GM12878 (cell line): Measurements from ENCODE around the gene RNF44. TPM values are rescaled to one million over a fixed set of nuclear protein-coding genes. Genes with fewer than 3 reads are reported as not detected.

Experiments
- ATAC-seq: fragments of 200-7000 bp; cut with Tn5 transposase; 3 replicates; pipeline ENCODE4 v1.9.1; 2020; ENCODE audit warnings: mild to moderate bottlenecking, moderate library complexity
- BruUV-seq: library from RNA; stranded (reverse); fragments of 400-500 nt; replicated peaks from 2 replicates; lab custom pipeline; 2021; lab: Mats Ljungman, UMichigan
- CTCF ChIA-PET: fragments of 300-600 bp; sonication (Branson Sonifier 250); formaldehyde crosslinking; extraction: SDS; loops from one replicate; lab custom pipeline; 2021; ENCODE audit warnings: inconsistent platforms; lab: Yijun Ruan, JAX
- POLR2A ChIA-PET: fragments of 350-600 bp; formaldehyde crosslinking; extraction: SDS; loops from one replicate; lab custom pipeline; 2021; ENCODE audit warnings: inconsistent platforms; lab: Charles Lee
- RAD21 ChIA-PET: fragments of 300-600 bp; sonication (Branson Sonifier 250); formaldehyde crosslinking; loops from one replicate; lab custom pipeline; 2023; ENCODE audit warnings: antibody characterized with exemption; ENCODE audit not compliant: unreplicated experiment; lab: Charles Lee
- SMC1A ChIA-PET: fragments of 300-600 bp; sonication (Branson Sonifier 250); formaldehyde crosslinking; loops from one replicate; lab custom pipeline; 2023; ENCODE audit not compliant: unreplicated experiment, uncharacterized antibody; lab: Charles Lee
- DNase-seq: peaks from one replicate; pipeline ENCODE4 v3.0.0-alpha.2; 2011; ENCODE audit warnings: low read depth, low spot score
- FAIRE-seq: peaks from 3 replicates; lab custom pipeline; 2011; peaks lifted over from hg19 to GRCh38; lab: Jason Lieb, UNC
- H2AFZ ChIP-seq: 2 replicates; pipeline ENCODE4 v1.6.0; 2011; ENCODE audit warnings: low read depth, low read length, control low read depth; ENCODE audit not compliant: control insufficient read depth
- H3K27ac ChIP-seq: 2 replicates; pipeline ENCODE4 v1.5.1; 2011; ENCODE audit warnings: control low read depth; ENCODE audit not compliant: control insufficient read depth, insufficient read depth
- H3K27me3 ChIP-seq, 2 experiments: replicated peaks in 1 of 2; 2 replicates each; pipeline versions ENCODE4 v1.6.0 to v1.6.1; 2011; ENCODE audit warnings: low read length in 1 of 2; ENCODE audit not compliant: control insufficient read depth in 2 of 2, insufficient read depth in 2 of 2
- H3K36me3 ChIP-seq, 2 experiments: 2 replicates each; pipeline ENCODE4 v1.5.1; 2011; ENCODE audit warnings: low read length in 1 of 2; ENCODE audit not compliant: control insufficient read depth in 2 of 2, insufficient read depth in 2 of 2
- H3K4me1 ChIP-seq: 2 replicates; pipeline ENCODE4 v1.6.1; 2011; ENCODE audit warnings: mild to moderate bottlenecking, low read length, moderate library complexity, mixed read lengths; ENCODE audit not compliant: control insufficient read depth, insufficient read depth
- H3K4me2 ChIP-seq: 2 replicates; pipeline ENCODE4 v1.6.0; 2011; ENCODE audit warnings: control low read depth; ENCODE audit not compliant: control insufficient read depth, insufficient read depth
- H3K4me3 ChIP-seq: fragments of 200-600 bp; sonication (generic); 2 replicates; pipeline ENCODE4 v1.5.1; 2016
- H3K79me2 ChIP-seq: 2 replicates; pipeline ENCODE4 v1.6.0; 2011; ENCODE audit warnings: low read length; ENCODE audit not compliant: control insufficient read depth, insufficient read depth
- H3K9ac ChIP-seq: 2 replicates; pipeline ENCODE4 v1.8.0; 2011; ENCODE audit warnings: low read length, control low read depth, mixed read lengths; ENCODE audit not compliant: control insufficient read depth, insufficient read depth
- H3K9me3 ChIP-seq: replicated peaks from 3 replicates; pipeline ENCODE4 v1.5.1; 2011; ENCODE audit warnings: mild to moderate bottlenecking, low read length; ENCODE audit not compliant: control insufficient read depth, insufficient read depth
- H4K20me1 ChIP-seq: 2 replicates; pipeline ENCODE4 v1.6.0; 2011; ENCODE audit not compliant: control insufficient read depth, insufficient read depth
- CREM ChIP-seq: IDR thresholded peaks from 2 replicates; pipeline ENCODE4 v1.6.1; 2014; ENCODE audit warnings: antibody characterized with exemption, low read depth
- CTCF ChIP-seq, 3 experiments: IDR thresholded peaks in 2 of 3; conservative IDR thresholded peaks in 1 of 3; 2 replicates each; pipeline ENCODE4 v1.5.1; 2011; ENCODE audit warnings: low read depth in 3 of 3, low read length in 3 of 3, mild to moderate bottlenecking in 3 of 3, control low read depth in 2 of 3, moderate library complexity in 2 of 3, inconsistent platforms in 1 of 3, mixed read lengths in 1 of 3; ENCODE audit not compliant: control insufficient read depth in 2 of 3, insufficient read depth in 1 of 3; ENCODE audit errors: extremely low read depth in 1 of 3
- EGR1 ChIP-seq, 2 experiments: IDR thresholded peaks; 1 replicate in 1 of 2; 2 replicates in 1 of 2; pipeline ENCODE4 v1.6.1; 2011 to 2012; ENCODE audit warnings: low read depth in 2 of 2, low read length in 2 of 2, borderline replicate concordance in 1 of 2, mild to moderate bottlenecking in 1 of 2, moderate library complexity in 1 of 2
- EP300 ChIP-seq, 2 experiments: fragments of 150-350 bp in 1 of 2; IDR thresholded peaks; 2 replicates each; pipeline ENCODE4 v1.6.1; 2011 to 2012; ENCODE audit warnings: low read depth in 2 of 2, low read length in 2 of 2, borderline replicate concordance in 1 of 2, improper control_type of control experiment in 1 of 2, inconsistent platforms in 1 of 2; ENCODE audit not compliant: control insufficient read depth in 1 of 2
- MXI1 ChIP-seq: fragments of 150-350 bp; IDR thresholded peaks from 2 replicates; pipeline ENCODE4 v1.6.1; 2011; ENCODE audit warnings: low read depth, mild to moderate bottlenecking, inconsistent platforms, low read length, improper control_type of control experiment
- SIX5 ChIP-seq: IDR thresholded peaks from 2 replicates; pipeline ENCODE4 v1.6.1; 2011; ENCODE audit warnings: mild to moderate bottlenecking, low read depth, low read length, moderate library complexity; ENCODE audit not compliant: severe bottlenecking
- STAT1 ChIP-seq: fragments of 450-650 bp; conservative IDR thresholded peaks from 2 replicates; pipeline ENCODE4 v1.6.1; 2014; ENCODE audit warnings: antibody characterized with exemption, mild to moderate bottlenecking
- WGBS: methylation state at CpG from one replicate; pipeline ENCODE4 v1.1.6; 2016; ENCODE audit warnings: low lambda C conversion rate; ENCODE audit not compliant: insufficient replicate concordance, insufficient coverage; ENCODE audit errors: missing lambda C conversion rate; 5-methylcytosine and 5-hydroxymethylcytosine counted together
- in situ Hi-C: fragments of 300-500 bp; cut with MboI; formaldehyde crosslinking; loops from 9 replicates; pipeline ENCODE4 v1.14.3; 2018; ENCODE audit warnings: mixed read lengths
- intact Hi-C: fragments of 100-400 bp; cut with micrococcal nuclease; formaldehyde crosslinking; loops from one replicate; pipeline ENCODE4 v1.14.2; 2022; ENCODE audit not compliant: unreplicated experiment
- polyA plus RNA-seq, 11 experiments: library from polyadenylated mRNA; depleted of rRNA in 4 of 11; unstranded in 6 of 11; stranded (reverse) in 5 of 11; fragments of >200 nt; fragmentation: Nextera tagmentation in 4 of 11; fragmentation: Illumina TruSeq in 1 of 11; extraction: Ambion mirVana in 4 of 11; extraction: Trizol in 1 of 11; gene quantifications; 1 replicate in 1 of 11; 2 replicates in 10 of 11; pipeline versions ENCODE4 v1.2.1 to v1.2.3, GENCODE V29; 2011 to 2016; ENCODE audit warnings: inconsistent platforms in 2 of 11, missing spikeins in 2 of 11, low read depth in 1 of 11
- total RNA-seq, 4 experiments: library from RNA; depleted of rRNA in 3 of 4; stranded (reverse); fragments of >200 nt in 3 of 4; fragmentation: Illumina TruSeq in 1 of 4; extraction: Trizol in 1 of 4; gene quantifications; 2 replicates each; pipeline versions ENCODE4 v1.2.1 to v1.2.3, GENCODE V29; 2013 to 2021
- TF ChIP-seq, protein P1 (sequence below): IDR thresholded peaks from 2 replicates; pipeline ENCODE4 v1.6.1; 2011; ENCODE audit warnings: low read depth, low read length, improper control_type of control experiment, borderline replicate concordance
- TF ChIP-seq, protein P2 (sequence below): IDR thresholded peaks from 2 replicates; pipeline ENCODE4 v1.6.1; 2012; ENCODE audit warnings: low read depth, low read length, improper control_type of control experiment
- TF ChIP-seq, protein P3 (sequence below): fragments of 450-650 bp; IDR thresholded peaks from 2 replicates; pipeline ENCODE4 v1.6.1; 2017; ENCODE audit warnings: mild to moderate bottlenecking, moderate library complexity

The RNF44 gene
- total and polyA plus RNA-seq, 10 of the 15 experiments (the other 5 are each of a cell fraction or from before 2014, with no cell fraction given) = 1.7 to 51.9 (median 7.9) TPM

GRCh38 chr5:176508603-176509002, 28.6 kb downstream of the RNF44 start (continued):
- TF ChIP-seq MXI1 (no peak), EGR1 (IDR thresholded peaks at IDR 0.05; ENCODE audit: borderline replicate concordance in 1 of 2, low read depth in 2 of 2, low read length in 2 of 2) (no peak)
- TF ChIP-seq, protein P1, sequence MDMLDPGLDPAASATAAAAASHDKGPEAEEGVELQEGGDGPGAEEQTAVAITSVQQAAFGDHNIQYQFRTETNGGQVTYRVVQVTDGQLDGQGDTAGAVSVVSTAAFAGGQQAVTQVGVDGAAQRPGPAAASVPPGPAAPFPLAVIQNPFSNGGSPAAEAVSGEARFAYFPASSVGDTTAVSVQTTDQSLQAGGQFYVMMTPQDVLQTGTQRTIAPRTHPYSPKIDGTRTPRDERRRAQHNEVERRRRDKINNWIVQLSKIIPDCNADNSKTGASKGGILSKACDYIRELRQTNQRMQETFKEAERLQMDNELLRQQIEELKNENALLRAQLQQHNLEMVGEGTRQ = no peak

- RAD21 ChIA-PET = no interaction called here
- Histone ChIP-seq H3K9ac (no peak overlapping the region), H3K27me3 (no peaks in the 10 kb centered on the region), H4K20me1 (no peaks in the 10 kb centered on the region), H3K79me2 (no peaks in the 10 kb centered on the region), H3K4me1 (no peaks in the 10 kb centered on the region), H3K4me2 (no peak overlapping the region), H3K36me3 (peaks cover 7 to 22% of the 10 kb centered on the region in 2 experiments), H3K4me3 (no peak overlapping the region), H2AFZ (no peak overlapping the region), H3K9me3 (no peaks in the 10 kb centered on the region), H3K27ac (no peak overlapping the region)
- intact Hi-C loops = no loop called here
- POLR2A ChIA-PET = no interaction called here
- no TSS peak for BruUV-seq
- CTCF ChIA-PET = no interaction called here
- TF ChIP-seq EP300 (IDR thresholded peaks at IDR 0.05; ENCODE audit: borderline replicate concordance in 1 of 2, control insufficient read depth in 1 of 2, low read depth in 2 of 2, low read length in 2 of 2) (no peak), SIX5 (no peak), STAT1 (no peak), CTCF (IDR thresholded peaks at IDR 0.05 in 2 of 3, conservative IDR thresholded peaks at IDR 0.05 in 1 of 3; ENCODE audit: control insufficient read depth in 2 of 3, extremely low read depth in 1 of 3, insufficient read depth in 1 of 3, low read depth in 3 of 3, low read length in 3 of 3) (no peak), CREM (no peak)
- TF ChIP-seq, protein P2, sequence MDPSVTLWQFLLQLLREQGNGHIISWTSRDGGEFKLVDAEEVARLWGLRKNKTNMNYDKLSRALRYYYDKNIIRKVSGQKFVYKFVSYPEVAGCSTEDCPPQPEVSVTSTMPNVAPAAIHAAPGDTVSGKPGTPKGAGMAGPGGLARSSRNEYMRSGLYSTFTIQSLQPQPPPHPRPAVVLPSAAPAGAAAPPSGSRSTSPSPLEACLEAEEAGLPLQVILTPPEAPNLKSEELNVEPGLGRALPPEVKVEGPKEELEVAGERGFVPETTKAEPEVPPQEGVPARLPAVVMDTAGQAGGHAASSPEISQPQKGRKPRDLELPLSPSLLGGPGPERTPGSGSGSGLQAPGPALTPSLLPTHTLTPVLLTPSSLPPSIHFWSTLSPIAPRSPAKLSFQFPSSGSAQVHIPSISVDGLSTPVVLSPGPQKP = no peak
- TF ChIP-seq, protein P3, sequence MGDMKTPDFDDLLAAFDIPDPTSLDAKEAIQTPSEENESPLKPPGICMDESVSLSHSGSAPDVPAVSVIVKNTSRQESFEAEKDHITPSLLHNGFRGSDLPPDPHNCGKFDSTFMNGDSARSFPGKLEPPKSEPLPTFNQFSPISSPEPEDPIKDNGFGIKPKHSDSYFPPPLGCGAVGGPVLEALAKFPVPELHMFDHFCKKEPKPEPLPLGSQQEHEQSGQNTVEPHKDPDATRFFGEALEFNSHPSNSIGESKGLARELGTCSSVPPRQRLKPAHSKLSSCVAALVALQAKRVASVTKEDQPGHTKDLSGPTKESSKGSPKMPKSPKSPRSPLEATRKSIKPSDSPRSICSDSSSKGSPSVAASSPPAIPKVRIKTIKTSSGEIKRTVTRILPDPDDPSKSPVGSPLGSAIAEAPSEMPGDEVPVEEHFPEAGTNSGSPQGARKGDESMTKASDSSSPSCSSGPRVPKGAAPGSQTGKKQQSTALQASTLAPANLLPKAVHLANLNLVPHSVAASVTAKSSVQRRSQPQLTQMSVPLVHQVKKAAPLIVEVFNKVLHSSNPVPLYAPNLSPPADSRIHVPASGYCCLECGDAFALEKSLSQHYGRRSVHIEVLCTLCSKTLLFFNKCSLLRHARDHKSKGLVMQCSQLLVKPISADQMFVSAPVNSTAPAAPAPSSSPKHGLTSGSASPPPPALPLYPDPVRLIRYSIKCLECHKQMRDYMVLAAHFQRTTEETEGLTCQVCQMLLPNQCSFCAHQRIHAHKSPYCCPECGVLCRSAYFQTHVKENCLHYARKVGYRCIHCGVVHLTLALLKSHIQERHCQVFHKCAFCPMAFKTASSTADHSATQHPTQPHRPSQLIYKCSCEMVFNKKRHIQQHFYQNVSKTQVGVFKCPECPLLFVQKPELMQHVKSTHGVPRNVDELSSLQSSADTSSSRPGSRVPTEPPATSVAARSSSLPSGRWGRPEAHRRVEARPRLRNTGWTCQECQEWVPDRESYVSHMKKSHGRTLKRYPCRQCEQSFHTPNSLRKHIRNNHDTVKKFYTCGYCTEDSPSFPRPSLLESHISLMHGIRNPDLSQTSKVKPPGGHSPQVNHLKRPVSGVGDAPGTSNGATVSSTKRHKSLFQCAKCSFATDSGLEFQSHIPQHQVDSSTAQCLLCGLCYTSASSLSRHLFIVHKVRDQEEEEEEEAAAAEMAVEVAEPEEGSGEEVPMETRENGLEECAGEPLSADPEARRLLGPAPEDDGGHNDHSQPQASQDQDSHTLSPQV = no peak
- no peak for ATAC-seq
- SMC1A ChIA-PET = no interaction called here
- WGBS = 91% methylated on average over 2 of the region's 2 CpGs
- DNase-seq = no peak
- in situ Hi-C loops = no loop called here
- FAIRE-seq = no peak
Observed at GRCh38 chr5:176507911-176508310, 29.3 kb downstream of the RNF44 start.
